Stomach (tissue), 4 donors: ENCODE measurements around the gene FAM149B1.

Experiments used
- CTCF ChIP-seq, 7 experiments: fragments of 450-650 bp in 4 of 7; fragments of 200-600 bp in 3 of 7; sonication (generic) in 3 of 7; IDR thresholded peaks; one replicate each; pipeline ENCODE4 v1.5.1; 2016 to 2019; ENCODE audit warnings: antibody characterized with exemption in 7 of 7, control low read depth in 2 of 7, mild to moderate bottlenecking in 1 of 7
- POLR2A ChIP-seq, 4 donors: fragments of 450-650 bp; IDR thresholded peaks; one replicate each; pipeline ENCODE4 v1.6.1; 2016; ENCODE audit warnings: antibody characterized with exemption in 4 of 4, control low read depth in 2 of 4, mild to moderate bottlenecking in 1 of 4, moderate library complexity in 1 of 4
- POLR2AphosphoS5 ChIP-seq, 3 donors: sonication (generic); formaldehyde crosslinking; IDR thresholded peaks; one replicate each; pipeline ENCODE4 v1.6.1; 2016; ENCODE audit warnings: antibody characterized with exemption in 3 of 3

- TF ChIP-seq POLR2A (IDR thresholded peaks at IDR 0.05) (no peak), POLR2AphosphoS5 (IDR thresholded peaks at IDR 0.05) (no peak), CTCF (IDR thresholded peaks at IDR 0.05) (no peak)
Measured at GRCh38 chr10:73293461-73293860, 125.5 kb downstream of the FAM149B1 start.
